SK-N-SH (cell line): ENCODE measurements around the gene ING2. TPM values are rescaled to one million over a fixed set of nuclear protein-coding genes. Genes with fewer than 3 reads are reported as not detected.
A peak's percentile ranks its signal among the peaks of the same experiment; 100 is the strongest.

Source experiments
- CTCF ChIA-PET: fragments of 300-600, 350-600 bp; formaldehyde crosslinking; extraction: SDS; loops from one replicate; lab custom pipeline; 2021; lab: Yijun Ruan, JAX
- POLR2A ChIA-PET: fragments of 350-600 bp; sonication (Branson Sonifier 250); formaldehyde crosslinking; extraction: SDS; loops from one replicate; lab custom pipeline; 2020; ENCODE audit warnings: antibody characterized with exemption, inconsistent platforms; lab: Yijun Ruan, JAX
- DNase-seq: peaks from one replicate; pipeline ENCODE4 v3.0.0; 2012
- H2AFZ ChIP-seq: fragments of 200-600 bp; sonication (generic); 2 replicates; pipeline ENCODE4 v1.8.1; 2016; ENCODE audit warnings: antibody characterized with exemption, mild to moderate bottlenecking, low read depth
- H3F3A ChIP-seq: fragments of 200-600 bp; sonication (generic); replicated peaks from 2 replicates; pipeline ENCODE3; 2016; ENCODE audit warnings: antibody characterized with exemption, mild to moderate bottlenecking; ENCODE audit not compliant: insufficient read depth
- H3K27ac ChIP-seq, 2 experiments: fragments of 200-500 bp in 1 of 2; fragments of 200-600 bp in 1 of 2; sonication (Bioruptor generic) in 1 of 2; sonication (generic), shearing (Covaris generic) in 1 of 2; 2 replicates each; pipeline versions ENCODE4 v1.5.1 to v1.6.1; 2014 to 2016; ENCODE audit warnings: low read depth in 2 of 2, inconsistent platforms in 1 of 2, low read length in 1 of 2, mild to moderate bottlenecking in 1 of 2, mixed read lengths in 1 of 2
- H3K27me3 ChIP-seq: fragments of 200-600 bp; sonication (generic), shearing (Covaris generic); 2 replicates; pipeline ENCODE4 v1.6.1; 2016; ENCODE audit warnings: mixed run types; ENCODE audit not compliant: insufficient read depth
- H3K36me3 ChIP-seq, 2 experiments: fragments of 200-500 bp in 1 of 2; fragments of 200-600 bp in 1 of 2; sonication (Bioruptor generic) in 1 of 2; sonication (generic) in 1 of 2; replicated peaks in 1 of 2; 2 replicates each; pipeline versions ENCODE3 to v1.5.1; 2014 to 2016; ENCODE audit warnings: low read length in 1 of 2, mild to moderate bottlenecking in 1 of 2; ENCODE audit not compliant: insufficient read depth in 2 of 2, control insufficient read depth in 1 of 2
- H3K4me1 ChIP-seq, 2 experiments: fragments of 200-500 bp in 1 of 2; fragments of 200-600 bp in 1 of 2; sonication (Bioruptor generic) in 1 of 2; sonication (generic), shearing (Covaris generic) in 1 of 2; 2 replicates each; pipeline versions ENCODE4 v1.5.1 to v1.6.1; 2014 to 2016; ENCODE audit warnings: low read depth in 1 of 2, low read length in 1 of 2, mixed run types in 1 of 2; ENCODE audit not compliant: insufficient read depth in 2 of 2, control insufficient read depth in 1 of 2
- H3K4me2 ChIP-seq: fragments of 200-600 bp; sonication (generic), shearing (Covaris generic); 2 replicates; pipeline ENCODE4 v1.6.1; 2017; ENCODE audit warnings: mixed run types
- H3K4me3 ChIP-seq, 2 experiments: fragments of 200-500 bp in 1 of 2; fragments of 200-600 bp in 1 of 2; sonication (Bioruptor generic) in 1 of 2; sonication (generic), shearing (Covaris generic) in 1 of 2; 2 replicates each; pipeline versions ENCODE4 v1.5.1 to v1.8.1; 2014 to 2016; ENCODE audit warnings: low read depth in 2 of 2, inconsistent platforms in 1 of 2, low read length in 1 of 2, mild to moderate bottlenecking in 1 of 2, mixed read lengths in 1 of 2, moderate library complexity in 1 of 2
- H3K79me2 ChIP-seq: fragments of 200-600 bp; sonication (generic); 2 replicates; pipeline ENCODE4 v1.8.1; 2017; ENCODE audit warnings: mild to moderate bottlenecking; ENCODE audit not compliant: insufficient read depth
- H3K9ac ChIP-seq: fragments of 200-600 bp; sonication (generic); 2 replicates; pipeline ENCODE4 v1.6.1; 2017; ENCODE audit warnings: mixed run types
- H3K9me2 ChIP-seq: fragments of 200-600 bp; sonication (generic); 2 replicates; pipeline ENCODE4 v1.6.1; 2017; ENCODE audit warnings: mixed run types
- H3K9me3 ChIP-seq: fragments of 200-600 bp; sonication (generic); 2 replicates; pipeline ENCODE4 v1.6.1; 2017; ENCODE audit warnings: mixed run types, mild to moderate bottlenecking, moderate library complexity
- H4K20me1 ChIP-seq: fragments of 200-600 bp; sonication (generic); 2 replicates; pipeline ENCODE4 v1.6.1; 2017; ENCODE audit warnings: mild to moderate bottlenecking, mixed run types; ENCODE audit not compliant: insufficient read depth
- CHD2 ChIP-seq: fragments of 150-350 bp; IDR thresholded peaks from 2 replicates; pipeline ENCODE4 v1.6.1; 2018; ENCODE audit warnings: low read length; ENCODE audit not compliant: partially characterized antibody
- ELF1 ChIP-seq: IDR thresholded peaks from 2 replicates; pipeline ENCODE4 v1.4.0; 2012
- EP300 ChIP-seq, 2 experiments: IDR thresholded peaks; 2 replicates each; pipeline versions ENCODE4 v1.4.0 to v1.6.1; 2012; ENCODE audit warnings: borderline replicate concordance in 1 of 2, low read depth in 1 of 2, low read length in 1 of 2
- FOSL2 ChIP-seq: IDR thresholded peaks from 2 replicates; pipeline ENCODE4 v1.4.0; 2012; ENCODE audit warnings: low read depth, mild to moderate bottlenecking, moderate library complexity, borderline replicate concordance
- FOXJ3 ChIP-seq: sonication (generic); formaldehyde crosslinking; IDR thresholded peaks from 2 replicates; pipeline ENCODE4 v1.5.1; 2020; ENCODE audit warnings: mild to moderate bottlenecking, missing genetic modification reagents
- GABPA ChIP-seq: IDR thresholded peaks from 2 replicates; pipeline ENCODE4 v1.4.0; 2012; ENCODE audit warnings: low read depth, mild to moderate bottlenecking
- IRF3 ChIP-seq: fragments of 150-350 bp; IDR thresholded peaks from 2 replicates; pipeline ENCODE4 v1.6.1; 2016; ENCODE audit warnings: mild to moderate bottlenecking, low read depth, low read length
- MAX ChIP-seq: IDR thresholded peaks from 2 replicates; pipeline ENCODE4 v1.4.0; 2012; ENCODE audit warnings: low read depth
- MEF2A ChIP-seq: IDR thresholded peaks from 2 replicates; pipeline ENCODE4 v1.4.0; 2012; ENCODE audit warnings: low read depth, borderline replicate concordance
- MXI1 ChIP-seq: IDR thresholded peaks from 2 replicates; pipeline ENCODE4 v1.6.1; 2012; ENCODE audit warnings: mild to moderate bottlenecking, low read depth, low read length, improper control_type of control experiment
- NFIC ChIP-seq: IDR thresholded peaks from 2 replicates; pipeline ENCODE4 v1.4.0; 2012; ENCODE audit warnings: borderline replicate concordance
- NRF1 ChIP-seq: IDR thresholded peaks from 2 replicates; pipeline ENCODE4 v1.6.1; 2012; ENCODE audit warnings: low read depth, mild to moderate bottlenecking, low read length
- POLR2AphosphoS5 ChIP-seq: IDR thresholded peaks from 2 replicates; pipeline ENCODE4 v1.6.1; 2012; ENCODE audit warnings: low read depth, low read length
- RAD21 ChIP-seq: IDR thresholded peaks from 2 replicates; pipeline ENCODE4 v1.6.1; 2012; ENCODE audit warnings: mild to moderate bottlenecking, low read length
- REST ChIP-seq: IDR thresholded peaks from 2 replicates; pipeline ENCODE4 v1.6.1; 2012; ENCODE audit warnings: mild to moderate bottlenecking, low read depth, low read length, moderate library complexity
- RFX5 ChIP-seq: IDR thresholded peaks from 2 replicates; pipeline ENCODE4 v1.6.1; 2012; ENCODE audit warnings: mild to moderate bottlenecking, improper control_type of control experiment, low read length
- SIN3A ChIP-seq: IDR thresholded peaks from 2 replicates; pipeline ENCODE4 v1.6.1; 2012; ENCODE audit warnings: low read depth, mild to moderate bottlenecking, low read length, moderate library complexity, borderline replicate concordance
- TAF1 ChIP-seq: IDR thresholded peaks from 2 replicates; pipeline ENCODE4 v1.6.1; 2012; ENCODE audit warnings: low read depth, mild to moderate bottlenecking, low read length, moderate library complexity, borderline replicate concordance
- TCF12 ChIP-seq: IDR thresholded peaks from 2 replicates; pipeline ENCODE4 v1.4.0; 2012
- USF1 ChIP-seq: IDR thresholded peaks from 2 replicates; pipeline ENCODE4 v1.4.0; 2012; ENCODE audit warnings: low read depth, borderline replicate concordance
- USF2 ChIP-seq: fragments of 150-350 bp; IDR thresholded peaks from 2 replicates; pipeline ENCODE4 v1.6.1; 2017; ENCODE audit warnings: antibody characterized with exemption, low read length, low read depth, borderline replicate concordance
- YY1 ChIP-seq: IDR thresholded peaks from 2 replicates; pipeline ENCODE4 v1.4.0; 2012; ENCODE audit warnings: low read depth, mild to moderate bottlenecking
- ZBTB33 ChIP-seq: IDR thresholded peaks from 2 replicates; pipeline ENCODE4 v1.4.0; 2012; ENCODE audit warnings: low read depth, borderline replicate concordance
- WGBS: methylation state at CpG from one replicate; pipeline ENCODE4 v1.1.6; 2017; ENCODE audit warnings: low lambda C conversion rate; 5-methylcytosine and 5-hydroxymethylcytosine counted together
- polyA plus RNA-seq, 3 experiments: library from polyadenylated mRNA; depleted of rRNA; stranded (reverse); fragments of >200 nt; gene quantifications; 2 replicates each; pipeline ENCODE4 v1.2.3, GENCODE V29; 2012

The ING2 gene
- polyA plus RNA-seq, 1 of the 3 experiments (the other 2 are of a cell fraction), result 15.1 TPM

- H3K4me2 ChIP-seq, result peak overlapping the region; percentile 83
- ChIA-PET CTCF (interaction anchor here (2.5 kb wide), 1 partner anchor 94 kb away, joined by 12 read pairs; no protein-coding TSS in a partner anchor), POLR2A (interaction anchor here (0.6 to 1.6 kb wide), 4 partner anchors 8 to 170 kb away, joined by 3 to 5 read pairs (median 4); partner anchors contain the start of gene CDKN2AIP)
- no peaks in the 10 kb centered on the region for H3K27me3 ChIP-seq
- H3K79me2 ChIP-seq, result peaks cover 60% of the 10 kb centered on the region
- H3K36me3 ChIP-seq, result peaks cover 3 to 6% of the 10 kb centered on the region in 2 experiments
- peak overlapping the region; percentile 97 to 98 for H3K27ac ChIP-seq
- under 1% methylated on average over 33 of the region's 80 CpGs for WGBS
- no peaks in the 10 kb centered on the region for H3K9me2 ChIP-seq
- H3K9me3 ChIP-seq, result no peaks in the 10 kb centered on the region
- H3K9ac ChIP-seq, result peak overlapping the region; percentile 90
- DNase-seq, result peak; percentile 90
- peaks cover 4 to 9% of the 10 kb centered on the region in 2 experiments; a peak in 3 of 4 replicates for H3K4me1 ChIP-seq
- H3K4me3 ChIP-seq, result peak overlapping the region; percentile 89 to 96
- peak overlapping the region; percentile 92 for H2AFZ ChIP-seq
- peaks cover 4% of the 10 kb centered on the region for H3F3A ChIP-seq
- no peaks in the 10 kb centered on the region; the same call in 1 of the 2 replicates for H4K20me1 ChIP-seq
- TF ChIP-seq USF1 (no peak), TAF1 (peak; percentile 70; the same call in 1 of the 2 replicates), ZBTB33 (no peak), SIN3A (no peak; the same call in 1 of the 2 replicates), REST (no peak), RAD21 (no peak), MXI1 (peak; percentile 0; the same call in 1 of the 2 replicates), MEF2A (no peak), MAX (peak; percentile 68; the same call in 1 of the 2 replicates), RFX5 (no peak), CHD2 (no peak), NFIC (no peak), FOSL2 (0 out of 2 replicates have a peak, but pooled peaks have one; percentile 9), NRF1 (no peak), POLR2AphosphoS5 (peak; percentile 87), ELF1 (peak; percentile 79), IRF3 (no peak), GABPA (peak; percentile 88), USF2 (no peak), YY1 (peak; percentile 85), TCF12 (no peak), EP300 (IDR thresholded peaks at IDR 0.05; ENCODE audit: borderline replicate concordance in 1 of 2, low read depth in 1 of 2, low read length in 1 of 2) (no peak), FOXJ3 (CRISPR knock-in tag) (no peak)
These were observed 942 bp downstream of the ING2 start for GRCh38 chr4:183505611-183506388.
